IMR-90 (cell line): ENCODE measurements around the gene SLC16A2.
"Not testable (repeated sequence)": the region's sequence is repeated elsewhere in the genome, so short reads cannot be mapped to it uniquely, and the experiment has no call there.

Source experiments
- BHLHE40 ChIP-seq: fragments of 150-350 bp; IDR thresholded peaks from 2 replicates; pipeline ENCODE4 v1.6.1; 2016; ENCODE audit warnings: mild to moderate bottlenecking, low read depth, low read length
- CEBPB ChIP-seq: IDR thresholded peaks from 2 replicates; pipeline ENCODE4 v1.6.1; 2012; ENCODE audit warnings: low read depth, low read length, improper control_type of control experiment
- FOS ChIP-seq: fragments of 150-350 bp; IDR thresholded peaks from 2 replicates; pipeline ENCODE4 v1.6.1; 2016; ENCODE audit warnings: low read depth, low read length
- MXI1 ChIP-seq: IDR thresholded peaks from 2 replicates; pipeline ENCODE4 v1.6.1; 2012; ENCODE audit warnings: low read depth, mild to moderate bottlenecking, low read length, moderate library complexity, borderline replicate concordance
- POLR2A ChIP-seq: IDR thresholded peaks from 2 replicates; pipeline ENCODE4 v1.6.1; 2012; ENCODE audit warnings: mild to moderate bottlenecking, low read depth, low read length
- RAD21 ChIP-seq: IDR thresholded peaks from 2 replicates; pipeline ENCODE4 v1.6.1; 2012; ENCODE audit warnings: low read length, improper control_type of control experiment
- RFX5 ChIP-seq: IDR thresholded peaks from 2 replicates; pipeline ENCODE4 v1.8.0; 2012; ENCODE audit warnings: low read depth, mild to moderate bottlenecking, low read length, moderate library complexity
- TF ChIP-seq, protein P1 (sequence below): conservative IDR thresholded peaks from 2 replicates; pipeline ENCODE4 v1.5.1; 2012; ENCODE audit warnings: mild to moderate bottlenecking, low read depth, low read length, improper control_type of control experiment
- TF ChIP-seq, protein P2 (sequence below): fragments of 150-350 bp; IDR thresholded peaks from 2 replicates; pipeline ENCODE4 v1.6.1; 2016; ENCODE audit warnings: low read depth, mild to moderate bottlenecking, low read length, moderate library complexity, borderline replicate concordance
- TF ChIP-seq, protein P3 (sequence below): fragments of 150-350 bp; IDR thresholded peaks from 2 replicates; pipeline ENCODE4 v1.6.1; 2017; ENCODE audit warnings: mild to moderate bottlenecking, antibody characterized with exemption, low read length, low read depth

DNA sequence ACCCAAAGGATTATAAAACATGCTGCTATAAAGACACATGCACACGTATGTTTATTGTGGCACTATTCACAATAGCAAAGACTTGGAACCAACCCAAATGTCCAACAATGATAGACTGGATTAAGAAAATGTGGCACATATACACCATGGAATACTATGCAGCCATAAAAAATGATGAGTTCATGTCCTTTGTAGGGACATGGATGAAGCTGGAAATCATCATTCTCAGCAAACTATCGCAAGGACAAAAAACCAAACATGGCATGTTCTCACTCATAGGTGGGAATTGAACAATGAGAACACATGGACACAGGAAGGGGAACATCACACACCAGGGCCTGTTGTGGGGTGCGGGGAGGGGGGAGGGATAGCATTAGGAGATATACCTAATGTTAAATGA lies 32.9 kb downstream of the SLC16A2 start:
- TF ChIP-seq, protein P1, sequence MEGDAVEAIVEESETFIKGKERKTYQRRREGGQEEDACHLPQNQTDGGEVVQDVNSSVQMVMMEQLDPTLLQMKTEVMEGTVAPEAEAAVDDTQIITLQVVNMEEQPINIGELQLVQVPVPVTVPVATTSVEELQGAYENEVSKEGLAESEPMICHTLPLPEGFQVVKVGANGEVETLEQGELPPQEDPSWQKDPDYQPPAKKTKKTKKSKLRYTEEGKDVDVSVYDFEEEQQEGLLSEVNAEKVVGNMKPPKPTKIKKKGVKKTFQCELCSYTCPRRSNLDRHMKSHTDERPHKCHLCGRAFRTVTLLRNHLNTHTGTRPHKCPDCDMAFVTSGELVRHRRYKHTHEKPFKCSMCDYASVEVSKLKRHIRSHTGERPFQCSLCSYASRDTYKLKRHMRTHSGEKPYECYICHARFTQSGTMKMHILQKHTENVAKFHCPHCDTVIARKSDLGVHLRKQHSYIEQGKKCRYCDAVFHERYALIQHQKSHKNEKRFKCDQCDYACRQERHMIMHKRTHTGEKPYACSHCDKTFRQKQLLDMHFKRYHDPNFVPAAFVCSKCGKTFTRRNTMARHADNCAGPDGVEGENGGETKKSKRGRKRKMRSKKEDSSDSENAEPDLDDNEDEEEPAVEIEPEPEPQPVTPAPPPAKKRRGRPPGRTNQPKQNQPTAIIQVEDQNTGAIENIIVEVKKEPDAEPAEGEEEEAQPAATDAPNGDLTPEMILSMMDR = not testable (repeated sequence)
- not testable (repeated sequence) for TF ChIP-seq RAD21, RFX5, MXI1, POLR2A, CEBPB, FOS, BHLHE40
- TF ChIP-seq, protein P2, sequence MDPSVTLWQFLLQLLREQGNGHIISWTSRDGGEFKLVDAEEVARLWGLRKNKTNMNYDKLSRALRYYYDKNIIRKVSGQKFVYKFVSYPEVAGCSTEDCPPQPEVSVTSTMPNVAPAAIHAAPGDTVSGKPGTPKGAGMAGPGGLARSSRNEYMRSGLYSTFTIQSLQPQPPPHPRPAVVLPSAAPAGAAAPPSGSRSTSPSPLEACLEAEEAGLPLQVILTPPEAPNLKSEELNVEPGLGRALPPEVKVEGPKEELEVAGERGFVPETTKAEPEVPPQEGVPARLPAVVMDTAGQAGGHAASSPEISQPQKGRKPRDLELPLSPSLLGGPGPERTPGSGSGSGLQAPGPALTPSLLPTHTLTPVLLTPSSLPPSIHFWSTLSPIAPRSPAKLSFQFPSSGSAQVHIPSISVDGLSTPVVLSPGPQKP = not testable (repeated sequence)
- TF ChIP-seq, protein P3, sequence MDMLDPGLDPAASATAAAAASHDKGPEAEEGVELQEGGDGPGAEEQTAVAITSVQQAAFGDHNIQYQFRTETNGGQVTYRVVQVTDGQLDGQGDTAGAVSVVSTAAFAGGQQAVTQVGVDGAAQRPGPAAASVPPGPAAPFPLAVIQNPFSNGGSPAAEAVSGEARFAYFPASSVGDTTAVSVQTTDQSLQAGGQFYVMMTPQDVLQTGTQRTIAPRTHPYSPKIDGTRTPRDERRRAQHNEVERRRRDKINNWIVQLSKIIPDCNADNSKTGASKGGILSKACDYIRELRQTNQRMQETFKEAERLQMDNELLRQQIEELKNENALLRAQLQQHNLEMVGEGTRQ = not testable (repeated sequence)
